ENCODE data around the gene PTPRE.
A peak's percentile ranks its signal among the peaks of the same experiment; 100 is the strongest.

PTPRE gene

GRCh38 chr10:128067691-128068397, 160.9 kb downstream of the PTPRE start:
- Histone ChIP-seq H3K4me1 (ENCODE audit: control insufficient read depth, insufficient read depth, low read length) (peaks cover 11% of the 10 kb centered on the region; the same call in 1 of the 2 replicates), H3K9ac (ENCODE audit: low read depth, low read length) (no peak overlapping the region), H3K27ac (ENCODE audit: low read depth, low read length) (no peak overlapping the region), H3K9me3 (ENCODE audit: control insufficient read depth, insufficient read depth, low read length) (no peaks in the 10 kb centered on the region), H3K4me3 (ENCODE audit: low read depth, low read length) (no peak overlapping the region), H3K36me3 (ENCODE audit: control insufficient read depth, insufficient read depth, low read length) (no peaks in the 10 kb centered on the region), H3K27me3 (ENCODE audit: control insufficient read depth, insufficient read depth, low read length) (no peaks in the 10 kb centered on the region)

GRCh38 chr10:128068398-128069285, 161.7 kb downstream of the PTPRE start:
- no peaks in the 10 kb centered on the region for H3K27me3 ChIP-seq (ENCODE audit: control insufficient read depth, insufficient read depth, low read length)
- no peaks in the 10 kb centered on the region for H3K9me3 ChIP-seq (ENCODE audit: control insufficient read depth, insufficient read depth, low read length)
- H3K36me3 ChIP-seq (ENCODE audit: control insufficient read depth, insufficient read depth, low read length): no peaks in the 10 kb centered on the region
- H3K4me3 ChIP-seq (ENCODE audit: low read depth, low read length): no peak overlapping the region
- no peak overlapping the region for H3K9ac ChIP-seq (ENCODE audit: low read depth, low read length)
- peaks cover 4% of the 10 kb centered on the region; the same call in 1 of the 2 replicates for H3K4me1 ChIP-seq (ENCODE audit: control insufficient read depth, insufficient read depth, low read length)
- H3K27ac ChIP-seq (ENCODE audit: low read depth, low read length): no peak overlapping the region

GRCh38 chr10:128069351-128070051, 162.6 kb downstream of the PTPRE start:
- Histone ChIP-seq H3K9me3 (ENCODE audit: control insufficient read depth, insufficient read depth, low read length) (no peaks in the 10 kb centered on the region), H3K4me1 (ENCODE audit: control insufficient read depth, insufficient read depth, low read length) (no peaks in the 10 kb centered on the region), H3K27me3 (ENCODE audit: control insufficient read depth, insufficient read depth, low read length) (no peaks in the 10 kb centered on the region), H3K4me3 (ENCODE audit: low read depth, low read length) (0 out of 2 replicates have a peak overlapping the region, but pooled peaks have one; percentile 15), H3K36me3 (ENCODE audit: control insufficient read depth, insufficient read depth, low read length) (no peaks in the 10 kb centered on the region), H3K27ac (ENCODE audit: low read depth, low read length) (no peak overlapping the region), H3K9ac (ENCODE audit: low read depth, low read length) (no peak overlapping the region)

GRCh38 chr10:128070161-128070560, 163.3 kb downstream of the PTPRE start:
- H3K4me1 ChIP-seq (ENCODE audit: control insufficient read depth, insufficient read depth, low read length): no peaks in the 10 kb centered on the region
- H3K27ac ChIP-seq (ENCODE audit: low read depth, low read length): no peak overlapping the region
- no peaks in the 10 kb centered on the region for H3K9me3 ChIP-seq (ENCODE audit: control insufficient read depth, insufficient read depth, low read length)
- H3K9ac ChIP-seq (ENCODE audit: low read depth, low read length): no peak overlapping the region
- no peaks in the 10 kb centered on the region for H3K36me3 ChIP-seq (ENCODE audit: control insufficient read depth, insufficient read depth, low read length)
- H3K4me3 ChIP-seq (ENCODE audit: low read depth, low read length): no peak overlapping the region
- no peaks in the 10 kb centered on the region for H3K27me3 ChIP-seq (ENCODE audit: control insufficient read depth, insufficient read depth, low read length)

GRCh38 chr10:128070721-128071416, 164.0 kb downstream of the PTPRE start:
- no peaks in the 10 kb centered on the region for H3K27me3 ChIP-seq (ENCODE audit: control insufficient read depth, insufficient read depth, low read length)
- no peak overlapping the region for H3K9ac ChIP-seq (ENCODE audit: low read depth, low read length)
- no peak overlapping the region for H3K27ac ChIP-seq (ENCODE audit: low read depth, low read length)
- no peaks in the 10 kb centered on the region for H3K36me3 ChIP-seq (ENCODE audit: control insufficient read depth, insufficient read depth, low read length)
- no peaks in the 10 kb centered on the region for H3K4me1 ChIP-seq (ENCODE audit: control insufficient read depth, insufficient read depth, low read length)
- H3K9me3 ChIP-seq (ENCODE audit: control insufficient read depth, insufficient read depth, low read length): no peaks in the 10 kb centered on the region
- H3K4me3 ChIP-seq (ENCODE audit: low read depth, low read length): no peak overlapping the region

GRCh38 chr10:128071417-128071782, 164.5 kb downstream of the PTPRE start:
- Histone ChIP-seq H3K4me3 (ENCODE audit: low read depth, low read length) (no peak overlapping the region), H3K4me1 (ENCODE audit: control insufficient read depth, insufficient read depth, low read length) (no peaks in the 10 kb centered on the region), H3K27ac (ENCODE audit: low read depth, low read length) (no peak overlapping the region), H3K36me3 (ENCODE audit: control insufficient read depth, insufficient read depth, low read length) (no peaks in the 10 kb centered on the region), H3K9ac (ENCODE audit: low read depth, low read length) (no peak overlapping the region), H3K9me3 (ENCODE audit: control insufficient read depth, insufficient read depth, low read length) (no peaks in the 10 kb centered on the region), H3K27me3 (ENCODE audit: control insufficient read depth, insufficient read depth, low read length) (no peaks in the 10 kb centered on the region)

- no peaks in the 10 kb centered on the region for H3K9me3 ChIP-seq (ENCODE audit: control insufficient read depth, insufficient read depth, low read length)
- no peaks in the 10 kb centered on the region for H3K36me3 ChIP-seq (ENCODE audit: control insufficient read depth, insufficient read depth, low read length)
- no peak overlapping the region for H3K4me3 ChIP-seq (ENCODE audit: low read depth, low read length)
- H3K9ac ChIP-seq (ENCODE audit: low read depth, low read length): no peak overlapping the region
- no peak overlapping the region for H3K27ac ChIP-seq (ENCODE audit: low read depth, low read length)
- H3K27me3 ChIP-seq (ENCODE audit: control insufficient read depth, insufficient read depth, low read length): no peaks in the 10 kb centered on the region
- no peaks in the 10 kb centered on the region for H3K4me1 ChIP-seq (ENCODE audit: control insufficient read depth, insufficient read depth, low read length)
Observed at GRCh38 chr10:128072046-128072445, 165.1 kb downstream of the PTPRE start.

GRCh38 chr10:128072941-128073645, 166.2 kb downstream of the PTPRE start:
- Histone ChIP-seq H3K27me3 (ENCODE audit: control insufficient read depth, insufficient read depth, low read length) (no peaks in the 10 kb centered on the region), H3K27ac (ENCODE audit: low read depth, low read length) (no peak overlapping the region), H3K36me3 (ENCODE audit: control insufficient read depth, insufficient read depth, low read length) (no peaks in the 10 kb centered on the region), H3K9ac (ENCODE audit: low read depth, low read length) (no peak overlapping the region), H3K4me3 (ENCODE audit: low read depth, low read length) (no peak overlapping the region), H3K9me3 (ENCODE audit: control insufficient read depth, insufficient read depth, low read length) (no peaks in the 10 kb centered on the region), H3K4me1 (ENCODE audit: control insufficient read depth, insufficient read depth, low read length) (no peaks in the 10 kb centered on the region)

- Histone ChIP-seq H3K9me3 (ENCODE audit: control insufficient read depth, insufficient read depth, low read length) (no peaks in the 10 kb centered on the region), H3K27me3 (ENCODE audit: control insufficient read depth, insufficient read depth, low read length) (no peaks in the 10 kb centered on the region), H3K27ac (ENCODE audit: low read depth, low read length) (no peak overlapping the region), H3K4me3 (ENCODE audit: low read depth, low read length) (no peak overlapping the region), H3K4me1 (ENCODE audit: control insufficient read depth, insufficient read depth, low read length) (no peaks in the 10 kb centered on the region), H3K36me3 (ENCODE audit: control insufficient read depth, insufficient read depth, low read length) (no peaks in the 10 kb centered on the region), H3K9ac (ENCODE audit: low read depth, low read length) (no peak overlapping the region)
Observed at GRCh38 chr10:128073890-128074289, 167.0 kb downstream of the PTPRE start.

- H3K9me3 ChIP-seq (ENCODE audit: control insufficient read depth, insufficient read depth, low read length): no peaks in the 10 kb centered on the region
- H3K27me3 ChIP-seq (ENCODE audit: control insufficient read depth, insufficient read depth, low read length): no peaks in the 10 kb centered on the region
- H3K27ac ChIP-seq (ENCODE audit: low read depth, low read length): no peak overlapping the region
- no peak overlapping the region for H3K4me3 ChIP-seq (ENCODE audit: low read depth, low read length)
- no peaks in the 10 kb centered on the region for H3K4me1 ChIP-seq (ENCODE audit: control insufficient read depth, insufficient read depth, low read length)
- no peak overlapping the region for H3K9ac ChIP-seq (ENCODE audit: low read depth, low read length)
- H3K36me3 ChIP-seq (ENCODE audit: control insufficient read depth, insufficient read depth, low read length): no peaks in the 10 kb centered on the region
Observed at GRCh38 chr10:128074589-128074988, 167.7 kb downstream of the PTPRE start.
